ENCODE results near the gene RHBDD1. TPM values are rescaled to one million over a fixed set of nuclear protein-coding genes. Genes with fewer than 3 reads are reported as not detected.

RHBDD1 gene
- total RNA-seq, 5 donors from 2014 or later (not counting 1 experiment from before 2014, with no cell fraction given), result 41.0 to 53.2 (median 47.8) TPM

- ChIA-PET CTCF (interaction anchor here (0.6 to 1.1 kb wide), 2 partner anchors 209 to 906 kb away, joined by 4 to 5 read pairs; no protein-coding TSS in a partner anchor), POLR2A (interaction anchor here in 1 of 2 donors (0.5 kb wide), 1 partner anchor 31 kb away, joined by 6 read pairs; no protein-coding TSS in a partner anchor)
- WGBS (ENCODE audit: insufficient coverage), result 81% methylated on average over 4 of the region's 9 CpGs
- H3K27me3 ChIP-seq (replicated peaks in 1 of 2; ENCODE audit: control insufficient read depth in 2 of 2, extremely low read depth in 1 of 2, insufficient read depth in 2 of 2, low read length in 1 of 2), result peaks cover 0 to 12% of the 10 kb centered on the region in 2 experiments
- no peaks in the 10 kb centered on the region for H3K9me3 Mint-ChIP-seq
- H3K27ac ChIP-seq (ENCODE audit: low read length), result no peak overlapping the region
- H3K36me3 ChIP-seq (ENCODE audit: control insufficient read depth in 2 of 2, extremely low read depth in 1 of 2, insufficient read depth in 1 of 2, low read length in 1 of 2), result no peaks in the 10 kb centered on the region
- ATAC-seq (replicated peaks in 1 of 4) (no peak), DNase-seq (peak in 1 of 35 experiments; percentile 2)
- no peaks in the 10 kb centered on the region for H3K9me3 ChIP-seq
- peaks cover 16 to 37% of the 10 kb centered on the region in 2 experiments for H3K4me1 ChIP-seq (ENCODE audit: control insufficient read depth in 1 of 2, extremely low read depth in 1 of 2, insufficient read depth in 2 of 2, low read length in 2 of 2)
- no peaks in the 10 kb centered on the region for H3K27me3 Mint-ChIP-seq
- H3K4me1 Mint-ChIP-seq, result peaks cover 40 to 64% (median 43%) of the 10 kb centered on the region in 3 donors
- H3K27ac Mint-ChIP-seq, result peak overlapping the region; percentile 44 to 55
- no peak overlapping the region for H3K4me3 ChIP-seq (ENCODE audit: control insufficient read depth in 1 of 2, extremely low read depth in 1 of 2, low read length in 1 of 2)
- peak overlapping the region in 2 of 3 donors; percentile 42 to 54 for H3K4me3 Mint-ChIP-seq
- H3K36me3 Mint-ChIP-seq, result no peaks in the 10 kb centered on the region
These were observed 41.1 kb upstream of the RHBDD1 start for GRCh38 chr2:226794751-226795171.

- H3K27ac ChIP-seq (ENCODE audit: low read length), result no peak overlapping the region
- no peaks in the 10 kb centered on the region for H3K36me3 Mint-ChIP-seq
- no peaks in the 10 kb centered on the region for H3K27me3 Mint-ChIP-seq
- CTCF ChIA-PET, result interaction anchor here in 1 of 2 donors (1.1 kb wide), 1 partner anchor 907 kb away, joined by 5 read pairs; no protein-coding TSS in a partner anchor
- POLR2A ChIA-PET, result interaction anchor here in 1 of 2 donors (1.0 kb wide), 1 partner anchor 22 kb away, joined by 3 read pairs; no protein-coding TSS in a partner anchor
- no peak overlapping the region for H3K4me3 ChIP-seq (ENCODE audit: control insufficient read depth in 1 of 2, extremely low read depth in 1 of 2, low read length in 1 of 2)
- ATAC-seq (replicated peaks in 1 of 4), result no peak
- WGBS (ENCODE audit: insufficient coverage), result 90% methylated on average over 26 of the region's 26 CpGs
- peaks cover 17 to 41% of the 10 kb centered on the region in 2 experiments for H3K4me1 ChIP-seq (ENCODE audit: control insufficient read depth in 1 of 2, extremely low read depth in 1 of 2, insufficient read depth in 2 of 2, low read length in 2 of 2)
- peak overlapping the region in 1 of 3 donors; percentile 89 for H3K4me3 Mint-ChIP-seq
- peaks cover 0 to 15% of the 10 kb centered on the region in 2 experiments for H3K27me3 ChIP-seq (replicated peaks in 1 of 2; ENCODE audit: control insufficient read depth in 2 of 2, extremely low read depth in 1 of 2, insufficient read depth in 2 of 2, low read length in 1 of 2)
- no peak overlapping the region for H3K27ac Mint-ChIP-seq
- H3K4me1 Mint-ChIP-seq, result peaks cover 43 to 63% (median 44%) of the 10 kb centered on the region in 3 donors
- H3K9me3 Mint-ChIP-seq, result no peaks in the 10 kb centered on the region
- H3K9me3 ChIP-seq, result no peaks in the 10 kb centered on the region
- no peaks in the 10 kb centered on the region for H3K36me3 ChIP-seq (ENCODE audit: control insufficient read depth in 2 of 2, extremely low read depth in 1 of 2, insufficient read depth in 1 of 2, low read length in 1 of 2)
- peak in 1 of 35 experiments; percentile 1 for DNase-seq
These were observed 40.4 kb upstream of the RHBDD1 start for GRCh38 chr2:226795281-226796011.

- no peak for ATAC-seq (replicated peaks in 1 of 4)
- 96% methylated on average over 24 of the region's 25 CpGs for WGBS (ENCODE audit: insufficient coverage)
- Histone ChIP-seq H3K9me3 (no peaks in the 10 kb centered on the region), H3K4me1 (ENCODE audit: control insufficient read depth in 1 of 2, extremely low read depth in 1 of 2, insufficient read depth in 2 of 2, low read length in 2 of 2) (peaks cover 17 to 41% of the 10 kb centered on the region in 2 experiments), H3K36me3 (ENCODE audit: control insufficient read depth in 2 of 2, extremely low read depth in 1 of 2, insufficient read depth in 1 of 2, low read length in 1 of 2) (no peaks in the 10 kb centered on the region), H3K27ac (ENCODE audit: low read length) (no peak overlapping the region), H3K27me3 (replicated peaks in 1 of 2; ENCODE audit: control insufficient read depth in 2 of 2, extremely low read depth in 1 of 2, insufficient read depth in 2 of 2, low read length in 1 of 2) (peaks cover 0 to 22% of the 10 kb centered on the region in 2 experiments), H3K4me3 (ENCODE audit: control insufficient read depth in 1 of 2, extremely low read depth in 1 of 2, low read length in 1 of 2) (no peak overlapping the region)
- H3K4me1 Mint-ChIP-seq, result peaks cover 45 to 63% (median 47%) of the 10 kb centered on the region in 3 donors
- H3K27ac Mint-ChIP-seq, result no peak overlapping the region
- peak in 1 of 35 experiments; percentile 2 for DNase-seq
- no peaks in the 10 kb centered on the region for H3K9me3 Mint-ChIP-seq
- H3K27me3 Mint-ChIP-seq, result no peaks in the 10 kb centered on the region
- no peaks in the 10 kb centered on the region for H3K36me3 Mint-ChIP-seq
- ChIA-PET POLR2A (interaction anchor here in 1 of 2 donors (1.0 kb wide), 1 partner anchor 23 kb away, joined by 3 read pairs; no protein-coding TSS in a partner anchor), CTCF (interaction anchor here (0.5 to 1.1 kb wide), 2 partner anchors 174 to 907 kb away, joined by 5 to 6 read pairs; no protein-coding TSS in a partner anchor)
- H3K4me3 Mint-ChIP-seq, result peak overlapping the region in 2 of 3 donors; percentile 28 to 89
These were observed 39.6 kb upstream of the RHBDD1 start for GRCh38 chr2:226796012-226796839.

- ChIA-PET POLR2A (interaction anchor here in 1 of 2 donors (1.0 kb wide), 1 partner anchor 24 kb away, joined by 3 read pairs; no protein-coding TSS in a partner anchor), CTCF (no interaction called here)
- Mint-ChIP-seq H3K27me3 (no peaks in the 10 kb centered on the region), H3K36me3 (no peaks in the 10 kb centered on the region), H3K4me3 (peak overlapping the region in 2 of 3 donors; percentile 55 to 89), H3K27ac (no peak overlapping the region), H3K9me3 (no peaks in the 10 kb centered on the region), H3K4me1 (peaks cover 49 to 66% (median 52%) of the 10 kb centered on the region in 3 donors)
- Histone ChIP-seq H3K4me1 (ENCODE audit: control insufficient read depth in 1 of 2, extremely low read depth in 1 of 2, insufficient read depth in 2 of 2, low read length in 2 of 2) (peaks cover 19 to 42% of the 10 kb centered on the region in 2 experiments), H3K27ac (ENCODE audit: low read length) (no peak overlapping the region), H3K4me3 (ENCODE audit: control insufficient read depth in 1 of 2, extremely low read depth in 1 of 2, low read length in 1 of 2) (no peak overlapping the region), H3K36me3 (ENCODE audit: control insufficient read depth in 2 of 2, extremely low read depth in 1 of 2, insufficient read depth in 1 of 2, low read length in 1 of 2) (no peaks in the 10 kb centered on the region), H3K27me3 (replicated peaks in 1 of 2; ENCODE audit: control insufficient read depth in 2 of 2, extremely low read depth in 1 of 2, insufficient read depth in 2 of 2, low read length in 1 of 2) (peaks cover 0 to 24% of the 10 kb centered on the region in 2 experiments), H3K9me3 (no peaks in the 10 kb centered on the region)
- ATAC-seq (replicated peaks in 1 of 4) (no peak), DNase-seq (peak in 2 of 35 experiments; percentile 2 to 8)
- 83% methylated on average over 15 of the region's 17 CpGs for WGBS (ENCODE audit: insufficient coverage)
These were observed 39.0 kb upstream of the RHBDD1 start for GRCh38 chr2:226796840-226797288.

GRCh38 chr2:226797289-226797988 lies 38.4 kb upstream of the RHBDD1 start:
- H3K36me3 Mint-ChIP-seq, result no peaks in the 10 kb centered on the region
- peak in 2 of 35 experiments; percentile 2 to 9 for DNase-seq
- H3K9me3 Mint-ChIP-seq, result no peaks in the 10 kb centered on the region

More at GRCh38 chr2:226797289-226797988, 38.4 kb upstream of the RHBDD1 start:
- Histone ChIP-seq H3K36me3 (ENCODE audit: control insufficient read depth in 2 of 2, extremely low read depth in 1 of 2, insufficient read depth in 1 of 2, low read length in 1 of 2) (no peaks in the 10 kb centered on the region), H3K27me3 (replicated peaks in 1 of 2; ENCODE audit: control insufficient read depth in 2 of 2, extremely low read depth in 1 of 2, insufficient read depth in 2 of 2, low read length in 1 of 2) (peaks cover 0 to 24% of the 10 kb centered on the region in 2 experiments), H3K4me1 (ENCODE audit: control insufficient read depth in 1 of 2, extremely low read depth in 1 of 2, insufficient read depth in 2 of 2, low read length in 2 of 2) (peaks cover 15 to 37% of the 10 kb centered on the region in 2 experiments), H3K27ac (ENCODE audit: low read length) (no peak overlapping the region), H3K4me3 (ENCODE audit: control insufficient read depth in 1 of 2, extremely low read depth in 1 of 2, low read length in 1 of 2) (no peak overlapping the region), H3K9me3 (no peaks in the 10 kb centered on the region)
- Mint-ChIP-seq H3K4me1 (peaks cover 47 to 63% (median 49%) of the 10 kb centered on the region in 3 donors), H3K27ac (no peak overlapping the region), H3K4me3 (peak overlapping the region; percentile 86 to 90 (median 89)), H3K27me3 (no peaks in the 10 kb centered on the region)
- WGBS (ENCODE audit: insufficient coverage), result 96% methylated on average over 47 of the region's 50 CpGs
- ChIA-PET CTCF (interaction anchor here in 1 of 2 donors (1.6 kb wide), 1 partner anchor 908 kb away, joined by 5 read pairs; no protein-coding TSS in a partner anchor), POLR2A (no interaction called here)
- ATAC-seq (replicated peaks in 1 of 4), result no peak
